UCSD-AML1 (cell line): Measurements from ENCODE around the gene RNF224.
A peak's percentile ranks its signal among the peaks of the same experiment; 100 is the strongest.

Source experiments
- DNase-seq: peaks from one replicate; lab custom pipeline; 2025; ENCODE audit not compliant: unreplicated experiment; lab: John Stamatoyannopoulos, UW

RNF224 gene

GRCh38 chr9:137213160-137214060, 13.9 kb upstream of the RNF224 start:
- peak; percentile 17 for DNase-seq

GRCh38 chr9:137214620-137215019, 12.7 kb upstream of the RNF224 start:
- no peak for DNase-seq

GRCh38 chr9:137215196-137215986, 11.9 kb upstream of the RNF224 start:
- no peak for DNase-seq

- no peak for DNase-seq
These were observed 10.9 kb upstream of the RNF224 start for GRCh38 chr9:137216188-137216965.

GRCh38 chr9:137217276-137218211, 9.8 kb upstream of the RNF224 start:
- peak; percentile 77 for DNase-seq

GRCh38 chr9:137218212-137218753, 9.0 kb upstream of the RNF224 start:
- DNase-seq: no peak

GRCh38 chr9:137218754-137219271, 8.5 kb upstream of the RNF224 start:
- peak; percentile 67 for DNase-seq

GRCh38 chr9:137219757-137220316, 7.5 kb upstream of the RNF224 start:
- no peak for DNase-seq

- no peak for DNase-seq
These were observed 6.8 kb upstream of the RNF224 start for GRCh38 chr9:137220317-137221094.

- no peak for DNase-seq
These were observed 6.2 kb upstream of the RNF224 start for GRCh38 chr9:137221095-137221505.

GRCh38 chr9:137221506-137222111, 5.7 kb upstream of the RNF224 start:
- no peak for DNase-seq

GRCh38 chr9:137222190-137223077, 4.9 kb upstream of the RNF224 start, which contains the start of gene RNF208:
TSS of gene RNF208 (minus strand) at chr9:137222240. CDS start at chr9:137221212, 1,028 bp downstream.
- no peak for DNase-seq

- peak; percentile 99 for DNase-seq
These were observed 4.0 kb upstream of the RNF224 start for GRCh38 chr9:137223078-137223970.

- peak; percentile 40 for DNase-seq
These were observed 2.2 kb upstream of the RNF224 start, which contains the start of gene CYSRT1 for GRCh38 chr9:137224830-137225694. TSS of gene CYSRT1 (plus strand) at chr9:137225174. CDS start at chr9:137225622, 448 bp downstream.
